SU-DHL-6 (cell line): ENCODE data around the gene LAGE3.
A peak's percentile ranks its signal among the peaks of the same experiment; 100 is the strongest.

Experiments
- H2AFZ ChIP-seq: fragments of 200-600 bp; sonication (generic); 2 replicates; pipeline ENCODE4 v1.6.1; 2014; ENCODE audit warnings: low read depth, mild to moderate bottlenecking, moderate library complexity, mixed read lengths, antibody characterized with exemption, low read length; ENCODE audit not compliant: severe bottlenecking
- H3F3A ChIP-seq: fragments of 200-600 bp; shearing (Covaris generic); 2 replicates; pipeline ENCODE4 v1.6.0; 2016; ENCODE audit warnings: antibody characterized with exemption, mild to moderate bottlenecking; ENCODE audit not compliant: insufficient read depth
- H3K27ac ChIP-seq: fragments of 200-600 bp; sonication (generic); 2 replicates; pipeline ENCODE4 v1.5.1; 2016; ENCODE audit warnings: low read depth, mild to moderate bottlenecking, low read length, moderate library complexity, mixed read lengths
- H3K27me3 ChIP-seq: fragments of 200-600 bp; sonication (generic), shearing (Covaris generic); 2 replicates; pipeline ENCODE4 v1.6.0; 2014; ENCODE audit warnings: mild to moderate bottlenecking, low read length
- H3K36me3 ChIP-seq: fragments of 200-600 bp; sonication (generic); 2 replicates; pipeline ENCODE4 v1.6.1; 2014; ENCODE audit warnings: mild to moderate bottlenecking, low read length, mixed read lengths
- H3K4me2 ChIP-seq: fragments of 300-600, 200-600 bp; shearing (Covaris generic), sonication (generic); 2 replicates; pipeline ENCODE4 v1.6.0; 2014; ENCODE audit warnings: low read length, low read depth, mild to moderate bottlenecking; ENCODE audit not compliant: poor library complexity, severe bottlenecking
- H3K4me3 ChIP-seq: fragments of 200-600 bp; sonication (generic); 2 replicates; pipeline ENCODE4 v1.5.1; 2014; ENCODE audit warnings: antibody characterized with exemption, low read length, mild to moderate bottlenecking, mixed read lengths; ENCODE audit not compliant: insufficient read depth, poor library complexity, severe bottlenecking
- H3K79me2 ChIP-seq: fragments of 200-600 bp; sonication (generic); 2 replicates; pipeline ENCODE4 v1.6.1; 2014; ENCODE audit warnings: mild to moderate bottlenecking, low read length, moderate library complexity; ENCODE audit not compliant: insufficient read depth
- H3K9ac ChIP-seq: fragments of 200-600 bp; sonication (generic); 2 replicates; pipeline ENCODE4 v1.7.0; 2014; ENCODE audit warnings: mild to moderate bottlenecking, low read length
- H3K9me2 ChIP-seq: fragments of 200-600 bp; sonication (generic); replicated peaks from 2 replicates; pipeline ENCODE4 v1.6.1; 2014; ENCODE audit warnings: low read length; ENCODE audit not compliant: insufficient read depth
- H3K9me3 ChIP-seq: fragments of 200-600 bp; sonication (generic); 2 replicates; pipeline ENCODE4 v1.6.1; 2014; ENCODE audit warnings: low read length, mixed read lengths; ENCODE audit not compliant: insufficient read depth
- H4K20me1 ChIP-seq: fragments of 200-600 bp; sonication (generic); 2 replicates; pipeline ENCODE4 v1.6.1; 2014; ENCODE audit warnings: low read depth, mild to moderate bottlenecking, antibody characterized with exemption, low read length, moderate library complexity, mixed read lengths
- CTCF ChIP-seq: fragments of 200-600 bp; sonication (generic); IDR thresholded peaks from one replicate; pipeline ENCODE4 v1.5.1; 2017; ENCODE audit warnings: antibody characterized with exemption, mild to moderate bottlenecking, low read length, moderate library complexity; ENCODE audit not compliant: insufficient read depth, poor library complexity, severe bottlenecking
- EZH2phosphoT487 ChIP-seq: fragments of 200-600 bp; sonication (generic), shearing (Covaris generic); conservative IDR thresholded peaks from 2 replicates; pipeline ENCODE4 v1.6.1; 2018; ENCODE audit warnings: mild to moderate bottlenecking, antibody characterized with exemption, low read length, moderate library complexity, mixed read lengths

The LAGE3 gene

GRCh38 chrX:154490021-154490413 lies 10.9 kb upstream of the LAGE3 start:
- H3F3A ChIP-seq = peaks cover 6% of the 10 kb centered on the region
- peak overlapping the region; percentile 65 for H3K27ac ChIP-seq
- no peak for TF ChIP-seq CTCF
- no peak for TF ChIP-seq EZH2phosphoT487
- peak overlapping the region; percentile 76 for H3K4me3 ChIP-seq
- no peaks in the 10 kb centered on the region for H3K9me3 ChIP-seq
- H3K27me3 ChIP-seq = no peaks in the 10 kb centered on the region
- peak overlapping the region; percentile 73 for H3K9ac ChIP-seq
- no peak overlapping the region for H2AFZ ChIP-seq
- peaks cover 13% of the 10 kb centered on the region for H3K79me2 ChIP-seq
- H3K4me2 ChIP-seq = peak overlapping the region; percentile 81
- no peaks in the 10 kb centered on the region for H3K36me3 ChIP-seq
- no peaks in the 10 kb centered on the region for H4K20me1 ChIP-seq
- no peaks in the 10 kb centered on the region for H3K9me2 ChIP-seq

- H3K79me2 ChIP-seq = peaks cover 18% of the 10 kb centered on the region
- no peaks in the 10 kb centered on the region for H3K27me3 ChIP-seq
- peak overlapping the region; percentile 76 for H3K4me3 ChIP-seq
- H2AFZ ChIP-seq = no peak overlapping the region
- 0 out of 2 replicates have a peak overlapping the region, but pooled peaks have one; percentile 65 for H3K27ac ChIP-seq
- peaks cover 6% of the 10 kb centered on the region for H3F3A ChIP-seq
- H3K4me2 ChIP-seq = peak overlapping the region; percentile 81
- H4K20me1 ChIP-seq = no peaks in the 10 kb centered on the region
- no peaks in the 10 kb centered on the region for H3K9me2 ChIP-seq
- H3K36me3 ChIP-seq = no peaks in the 10 kb centered on the region
- H3K9me3 ChIP-seq = no peaks in the 10 kb centered on the region
- peak overlapping the region; percentile 73 for H3K9ac ChIP-seq
- TF ChIP-seq CTCF = no peak
- no peak for TF ChIP-seq EZH2phosphoT487
Measured at GRCh38 chrX:154489182-154489581, 10.1 kb upstream of the LAGE3 start.

GRCh38 chrX:154488336-154489075 lies 9.4 kb upstream of the LAGE3 start:
- Histone ChIP-seq H2AFZ (no peak overlapping the region), H3K4me3 (no peak overlapping the region), H3K36me3 (no peaks in the 10 kb centered on the region), H3K9me3 (no peaks in the 10 kb centered on the region), H3K79me2 (peaks cover 18% of the 10 kb centered on the region), H3K4me2 (peak overlapping the region; percentile 81), H4K20me1 (no peaks in the 10 kb centered on the region), H3K9me2 (no peaks in the 10 kb centered on the region), H3F3A (peaks cover 11% of the 10 kb centered on the region), H3K9ac (no peak overlapping the region), H3K27me3 (no peaks in the 10 kb centered on the region), H3K27ac (no peak overlapping the region)
- no peak for TF ChIP-seq CTCF
- TF ChIP-seq EZH2phosphoT487 = no peak
